ENCODE measurements around the gene C19orf25. TPM values are rescaled to one million over a fixed set of nuclear protein-coding genes. Genes with fewer than 3 reads are reported as not detected.

The C19orf25 gene
- total and polyA plus RNA-seq, 2 of the 13 experiments (the other 11 are each of a cell fraction or from before 2014, with no cell fraction given): 14.2 to 32.4 TPM

GRCh38 chr19:1469255-1470054 is 9.6 kb downstream of the C19orf25 start:
- peaks cover 25% of the 10 kb centered on the region for H3K4me1 ChIP-seq (ENCODE audit: insufficient read depth, low read length)
- H2AFZ ChIP-seq (ENCODE audit: low read length): no peak overlapping the region
- H3K9me3 ChIP-seq (ENCODE audit: low read length): no peaks in the 10 kb centered on the region
- peaks cover 12% of the 10 kb centered on the region for H4K20me1 ChIP-seq (ENCODE audit: insufficient read depth, low read length)
- H3K27ac ChIP-seq (ENCODE audit: extremely low read length, insufficient read depth, low read length): no peak overlapping the region
- no TSS peak for BruUV-seq (replicated peaks)
- H3K36me3 ChIP-seq (replicated peaks in 1 of 2; ENCODE audit: control insufficient read depth in 1 of 2, insufficient read depth in 2 of 2, low read length in 2 of 2): no peaks in the 10 kb centered on the region; a peak in 1 of 5 replicates
- in situ Hi-C loops (cut with HindIII; ENCODE audit: extremely low pct_ligation_motif_present, low pct_unique_long_range_greater_than_20kb): no loop called here
- peak overlapping the region; percentile 45 to 69 (median 55); a peak in 4 of 6 replicates for H3K4me3 ChIP-seq (replicated peaks in 1 of 3; ENCODE audit: insufficient read depth in 1 of 3, low read depth in 2 of 3, low read length in 3 of 3)
- DNase-seq (ENCODE audit: low spot score) (no peak), FAIRE-seq (no peak), ATAC-seq (peak; percentile 28)
- H3K4me2 ChIP-seq (ENCODE audit: low read depth, low read length): peak overlapping the region; percentile 76
- WGBS (ENCODE audit: low lambda C conversion rate): no CpG with 5 or more reads among the region's 117 CpGs
- ChIA-PET POLR2A (interaction anchor here (0.7 to 3.6 kb wide), 5 partner anchors 14 to 201 kb away, joined by 3 to 19 read pairs (median 3); partner anchors contain the start of genes CIRBP, PCSK4 and REEP6), CTCF (ENCODE audit: low intra/inter-chr PET ratio, low total read pairs) (no interaction called here)
- intact Hi-C loops (cut with micrococcal nuclease; ENCODE audit: unreplicated experiment): no loop called here
- peak overlapping the region; percentile 43; the same call in 1 of the 2 replicates for H3K9ac ChIP-seq (ENCODE audit: insufficient read depth, low read depth, low read length)
- no peaks in the 10 kb centered on the region for H3K27me3 ChIP-seq (ENCODE audit: control insufficient read depth in 1 of 2, insufficient read depth in 2 of 2, low read length in 2 of 2)
- peak; percentile 53; the same call in 1 of the 2 replicates for TF ChIP-seq HINFP (CRISPR knock-in tag; IDR thresholded peaks at IDR 0.05; ENCODE audit: low read depth)
- TF ChIP-seq KMT2A (CRISPR knock-in tag; IDR thresholded peaks at IDR 0.05): no peak
- no peak for TF ChIP-seq ZNF441 (CRISPR knock-in tag; IDR thresholded peaks at IDR 0.05; ENCODE audit: borderline replicate concordance)
- peak; percentile 22; the same call in 1 of the 2 replicates for TF ChIP-seq SAP130 (CRISPR knock-in tag; IDR thresholded peaks at IDR 0.05; ENCODE audit: low read depth)
- TF ChIP-seq ZBTB7B (CRISPR knock-in tag; IDR thresholded peaks at IDR 0.05): peak; percentile 35; the same call in 1 of the 2 replicates
- 0 out of 2 replicates have a peak, but pooled peaks have one; percentile 10 for TF ChIP-seq ZNF414 (CRISPR knock-in tag; IDR thresholded peaks at IDR 0.05)
- TF ChIP-seq ZNF777 (CRISPR knock-in tag; IDR thresholded peaks at IDR 0.05): peak; percentile 92
- TF ChIP-seq, protein P1, sequence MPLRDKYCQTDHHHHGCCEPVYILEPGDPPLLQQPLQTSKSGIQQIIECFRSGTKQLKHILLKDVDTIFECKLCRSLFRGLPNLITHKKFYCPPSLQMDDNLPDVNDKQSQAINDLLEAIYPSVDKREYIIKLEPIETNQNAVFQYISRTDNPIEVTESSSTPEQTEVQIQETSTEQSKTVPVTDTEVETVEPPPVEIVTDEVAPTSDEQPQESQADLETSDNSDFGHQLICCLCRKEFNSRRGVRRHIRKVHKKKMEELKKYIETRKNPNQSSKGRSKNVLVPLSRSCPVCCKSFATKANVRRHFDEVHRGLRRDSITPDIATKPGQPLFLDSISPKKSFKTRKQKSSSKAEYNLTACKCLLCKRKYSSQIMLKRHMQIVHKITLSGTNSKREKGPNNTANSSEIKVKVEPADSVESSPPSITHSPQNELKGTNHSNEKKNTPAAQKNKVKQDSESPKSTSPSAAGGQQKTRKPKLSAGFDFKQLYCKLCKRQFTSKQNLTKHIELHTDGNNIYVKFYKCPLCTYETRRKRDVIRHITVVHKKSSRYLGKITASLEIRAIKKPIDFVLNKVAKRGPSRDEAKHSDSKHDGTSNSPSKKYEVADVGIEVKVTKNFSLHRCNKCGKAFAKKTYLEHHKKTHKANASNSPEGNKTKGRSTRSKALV (CRISPR knock-in tag; IDR thresholded peaks at IDR 0.05): no peak
- TF ChIP-seq ZNF747 (CRISPR knock-in tag; IDR thresholded peaks at IDR 0.05; ENCODE audit: borderline replicate concordance): no peak
- no peak for TF ChIP-seq MAZ (IDR thresholded peaks at IDR 0.05; ENCODE audit: borderline replicate concordance, low read depth, low read length)
- peak; percentile 57; the same call in 1 of the 2 replicates for TF ChIP-seq MAZ (CRISPR knock-in tag; IDR thresholded peaks at IDR 0.05; ENCODE audit: low read depth)
- peak; percentile 77 for TF ChIP-seq ZBTB14 (CRISPR knock-in tag; IDR thresholded peaks at IDR 0.05)
- TF ChIP-seq ATF7-NPFF (CRISPR knock-in tag; IDR thresholded peaks at IDR 0.05; ENCODE audit: low read depth): 0 out of 2 replicates have a peak, but pooled peaks have one; percentile 21
- peak; percentile 54; the same call in 1 of the 2 replicates for TF ChIP-seq ZNF607 (CRISPR knock-in tag; IDR thresholded peaks at IDR 0.05; ENCODE audit: borderline replicate concordance)
- H3K79me2 ChIP-seq (ENCODE audit: insufficient read depth, low read length): no peaks in the 10 kb centered on the region
